GM12891 (cell line): ENCODE measurements around the gene KLHL10.

ENCODE experiments used
- DNase-seq: peaks from one replicate; pipeline ENCODE4 v3.0.0; 2011; ENCODE audit warnings: low spot score; ENCODE audit not compliant: insufficient read length
- FAIRE-seq: peaks from 2 replicates; lab custom pipeline; 2011; peaks lifted over from hg19 to GRCh38; lab: Jason Lieb, UNC
- PAX5 ChIP-seq: IDR thresholded peaks from 2 replicates; pipeline ENCODE4 v1.6.1; 2011; ENCODE audit warnings: low read length, moderate library complexity, mild to moderate bottlenecking; ENCODE audit not compliant: insufficient read depth, severe bottlenecking
- POLR2A ChIP-seq: IDR thresholded peaks from 2 replicates; pipeline ENCODE4 v1.6.1; 2011; ENCODE audit warnings: low read depth, low read length, control low read depth
- POLR2AphosphoS5 ChIP-seq: IDR thresholded peaks from 2 replicates; pipeline ENCODE4 v1.6.1; 2011; ENCODE audit warnings: low read depth, low read length, control low read depth
- POU2F2 ChIP-seq: IDR thresholded peaks from 2 replicates; pipeline ENCODE4 v1.6.1; 2011; ENCODE audit warnings: low read depth, mild to moderate bottlenecking, control low read depth, low read length, moderate library complexity
- SPI1 ChIP-seq: IDR thresholded peaks from 2 replicates; pipeline ENCODE4 v1.6.1; 2011; ENCODE audit warnings: low read depth, low read length, control low read depth
- TAF1 ChIP-seq: IDR thresholded peaks from 2 replicates; pipeline ENCODE4 v1.6.1; 2011; ENCODE audit warnings: low read depth, low read length, control low read depth

The KLHL10 gene

DNA sequence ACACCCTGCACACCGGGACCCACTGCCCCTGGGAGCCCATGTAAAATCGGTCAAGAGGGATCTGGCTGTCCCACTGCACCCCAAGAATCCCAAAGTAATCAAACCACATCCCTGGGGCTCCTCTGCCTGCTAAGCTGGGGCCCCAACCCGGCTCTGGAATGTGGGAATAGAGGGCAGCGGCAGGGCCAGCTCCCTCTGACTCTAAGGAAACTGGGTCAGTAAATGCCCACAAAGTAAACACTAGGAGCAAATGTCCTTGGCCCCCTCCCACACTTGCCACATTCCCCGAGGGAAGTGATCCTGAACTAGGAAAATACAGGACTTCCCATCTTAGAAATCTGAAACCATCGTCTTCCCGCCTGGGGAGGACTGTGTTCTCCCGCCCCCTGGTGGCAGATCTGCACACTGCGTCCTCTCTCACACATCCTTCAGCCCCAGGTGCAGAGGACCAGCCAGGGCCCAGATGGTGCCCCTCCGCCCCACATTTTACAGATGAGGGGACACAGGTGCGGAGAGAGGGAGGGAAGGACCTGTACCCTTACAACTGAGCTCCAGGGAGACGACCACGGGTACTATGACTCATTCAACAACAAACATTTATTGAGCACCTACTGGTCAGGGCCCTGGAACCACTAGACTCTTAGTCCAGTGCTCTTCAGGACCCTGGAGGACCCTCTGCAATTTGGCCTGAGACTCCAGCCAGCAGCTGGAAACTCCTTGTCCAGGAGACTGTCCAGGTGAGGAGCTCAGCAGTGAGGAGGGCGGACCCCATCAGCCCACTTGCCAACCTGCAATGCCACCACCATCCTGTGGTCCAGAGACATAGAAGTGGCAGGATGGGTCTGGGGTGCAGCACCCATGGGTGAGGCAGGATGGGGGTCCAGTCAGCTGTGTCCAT, 36.0 kb upstream of the KLHL10 start:
- DNase-seq: peak; percentile 82
- FAIRE-seq: peak; percentile 94
- no peak for TF ChIP-seq POLR2AphosphoS5
- no peak for TF ChIP-seq PAX5
- no peak for TF ChIP-seq TAF1
- no peak for TF ChIP-seq POU2F2
- no peak for TF ChIP-seq POLR2A

- TF ChIP-seq SPI1 (0 out of 2 replicates have a peak, but pooled peaks have one; percentile 21), PAX5 (no peak), POU2F2 (no peak), POLR2AphosphoS5 (no peak)
- FAIRE-seq: no peak
- no peak for DNase-seq
These were observed 34.3 kb upstream of the KLHL10 start for GRCh38 chr17:41803049-41804020.

DNA sequence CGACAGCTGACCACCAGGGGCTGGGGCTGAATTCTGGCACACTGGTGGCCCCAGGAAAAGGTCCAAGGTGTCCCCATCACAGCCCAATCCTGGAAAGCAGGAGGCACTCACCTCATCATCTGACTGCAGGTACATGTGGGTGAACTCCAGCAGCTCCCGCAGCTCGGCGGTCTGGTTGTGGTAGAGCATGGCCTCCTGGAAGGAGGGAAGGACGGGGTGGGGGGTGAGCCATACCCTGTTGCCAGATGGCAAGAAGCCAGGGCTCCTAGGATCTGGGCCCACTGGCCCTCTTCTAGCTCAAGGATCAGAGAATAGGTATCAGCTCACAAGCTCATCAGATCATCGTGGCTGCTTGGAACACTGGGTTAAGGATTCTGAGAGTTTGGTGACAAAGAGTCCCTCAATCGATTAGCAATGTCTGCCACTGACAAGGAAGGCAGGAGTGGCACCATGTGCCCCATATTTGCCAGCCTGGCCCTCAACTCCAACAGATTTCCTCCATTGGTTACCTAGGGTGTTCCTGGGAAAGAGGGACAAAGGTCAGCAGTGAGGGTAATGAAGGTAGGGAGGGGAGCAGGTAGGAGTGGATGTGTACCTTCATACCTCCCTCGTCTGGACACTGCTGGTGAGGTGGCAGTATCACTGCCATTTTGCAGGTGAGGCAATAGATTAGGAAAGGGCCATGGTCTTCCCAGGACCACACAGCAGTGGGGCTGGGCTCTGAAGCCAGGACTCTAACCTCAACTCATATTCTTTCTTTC, 30.8 kb upstream of the KLHL10 start:
- no peak for DNase-seq
- no peak for FAIRE-seq
- TF ChIP-seq POLR2AphosphoS5 (no peak), TAF1 (no peak), SPI1 (no peak), POU2F2 (no peak), POLR2A (no peak), PAX5 (no peak)

- TF ChIP-seq PAX5: no peak
- no peak for TF ChIP-seq POU2F2
- DNase-seq: no peak
- no peak for FAIRE-seq
These were observed 26.7 kb upstream of the KLHL10 start for GRCh38 chr17:41810659-41811548.

DNA sequence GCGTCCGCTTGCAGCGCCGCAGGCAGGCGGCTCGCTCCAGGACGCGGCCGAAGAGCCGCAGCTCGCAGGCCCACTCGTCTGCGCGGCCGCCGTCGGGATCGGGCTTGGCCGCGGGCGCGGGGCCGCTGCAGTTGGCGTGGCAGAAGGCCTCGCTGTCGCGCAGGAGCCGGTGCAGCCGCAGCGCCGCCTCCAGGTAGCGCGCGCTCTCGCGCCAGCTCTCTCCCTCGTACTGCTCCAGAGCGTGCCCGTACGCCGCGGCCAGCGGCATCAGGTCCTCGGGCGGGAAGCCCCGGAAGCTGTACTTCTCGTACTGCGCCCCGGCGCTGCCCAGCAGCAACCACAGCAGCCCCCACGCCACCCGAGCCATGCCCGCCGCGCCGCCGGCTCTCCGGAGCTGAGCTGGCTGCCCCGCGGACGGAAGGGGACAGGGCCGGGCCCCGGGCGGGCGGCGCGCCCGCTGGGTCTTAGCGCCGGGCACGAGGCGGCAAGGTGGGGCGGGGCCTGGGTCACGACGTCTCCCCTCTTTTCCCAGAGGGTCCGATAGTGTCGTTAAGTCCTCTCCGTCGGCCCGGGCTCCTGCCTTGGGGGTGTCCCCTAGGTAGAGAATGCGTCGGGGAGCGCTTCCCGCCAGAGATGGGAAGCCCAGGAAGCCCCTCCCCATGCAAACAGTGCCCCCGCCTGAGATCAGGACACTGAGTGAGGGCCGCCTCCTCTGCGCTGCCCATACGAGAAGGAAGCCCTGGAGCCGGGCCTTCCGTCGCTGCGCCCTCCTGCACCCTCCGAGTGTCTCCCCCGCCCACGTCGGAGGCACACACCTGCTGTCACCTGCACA, 25.9 kb upstream of the KLHL10 start, which contains the start of gene P3H4:
P3H4 (minus strand) TSS at position 401 of the 832 bp plus-strand sequence; CDS start at position 367, 34 bp downstream.
- peak; percentile 82 for FAIRE-seq
- DNase-seq: peak; percentile 81
- TF ChIP-seq TAF1: no peak
- no peak for TF ChIP-seq POLR2AphosphoS5
- no peak for TF ChIP-seq POU2F2
- TF ChIP-seq POLR2A: no peak
- no peak for TF ChIP-seq PAX5
- no peak for TF ChIP-seq SPI1

GRCh38 chr17:41812381-41813151, 25.1 kb upstream of the KLHL10 start, which contains the start of gene FKBP10:
Gene FKBP10, plus strand, starts transcription at chr17:41813004. Its CDS starts 31 bp downstream, at chr17:41813035.
- FAIRE-seq (no peak), DNase-seq (peak; percentile 59)
- TF ChIP-seq POLR2AphosphoS5 (no peak), TAF1 (no peak), POLR2A (no peak), POU2F2 (no peak), PAX5 (no peak), SPI1 (no peak)

DNA sequence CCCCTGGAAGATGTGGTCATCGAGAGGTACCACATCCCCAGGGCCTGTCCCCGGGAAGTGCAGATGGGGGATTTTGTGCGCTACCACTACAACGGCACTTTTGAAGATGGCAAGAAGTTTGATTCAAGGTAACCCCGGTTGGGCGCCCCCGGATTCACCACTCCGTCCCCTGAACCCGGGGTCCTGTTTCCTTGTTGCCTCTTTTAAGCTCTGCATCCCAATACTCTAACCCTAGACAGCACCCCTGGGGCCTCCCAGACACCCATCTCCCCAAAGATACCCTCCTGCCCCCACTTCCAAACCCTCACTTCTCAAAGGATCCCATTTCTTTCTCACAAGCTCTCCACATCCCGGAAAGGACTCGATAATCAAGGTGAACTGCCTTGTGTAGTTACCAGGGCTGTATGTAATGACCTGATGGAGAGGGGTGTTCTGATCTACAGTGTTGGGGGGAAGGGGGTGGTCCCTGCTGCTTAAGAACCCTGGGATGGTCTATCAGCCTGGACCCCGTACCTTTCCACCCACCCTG, 24.4 kb upstream of the KLHL10 start:
- DNase-seq (no peak), FAIRE-seq (no peak)
- TF ChIP-seq POU2F2 (no peak), PAX5 (no peak), POLR2A (no peak)
